Measurements from ENCODE around the gene ITGAE.

Gene ITGAE

GRCh38 chr17:3750296-3750695 lies 50.7 kb downstream of the ITGAE start:
- no peak overlapping the region for H3K4me3 ChIP-seq (ENCODE audit: low read depth, low read length)
- TF ChIP-seq, protein P1, sequence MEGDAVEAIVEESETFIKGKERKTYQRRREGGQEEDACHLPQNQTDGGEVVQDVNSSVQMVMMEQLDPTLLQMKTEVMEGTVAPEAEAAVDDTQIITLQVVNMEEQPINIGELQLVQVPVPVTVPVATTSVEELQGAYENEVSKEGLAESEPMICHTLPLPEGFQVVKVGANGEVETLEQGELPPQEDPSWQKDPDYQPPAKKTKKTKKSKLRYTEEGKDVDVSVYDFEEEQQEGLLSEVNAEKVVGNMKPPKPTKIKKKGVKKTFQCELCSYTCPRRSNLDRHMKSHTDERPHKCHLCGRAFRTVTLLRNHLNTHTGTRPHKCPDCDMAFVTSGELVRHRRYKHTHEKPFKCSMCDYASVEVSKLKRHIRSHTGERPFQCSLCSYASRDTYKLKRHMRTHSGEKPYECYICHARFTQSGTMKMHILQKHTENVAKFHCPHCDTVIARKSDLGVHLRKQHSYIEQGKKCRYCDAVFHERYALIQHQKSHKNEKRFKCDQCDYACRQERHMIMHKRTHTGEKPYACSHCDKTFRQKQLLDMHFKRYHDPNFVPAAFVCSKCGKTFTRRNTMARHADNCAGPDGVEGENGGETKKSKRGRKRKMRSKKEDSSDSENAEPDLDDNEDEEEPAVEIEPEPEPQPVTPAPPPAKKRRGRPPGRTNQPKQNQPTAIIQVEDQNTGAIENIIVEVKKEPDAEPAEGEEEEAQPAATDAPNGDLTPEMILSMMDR (IDR thresholded peaks at IDR 0.05; ENCODE audit: low read depth, low read length): no peak

- H3K4me3 ChIP-seq (ENCODE audit: low read depth, low read length): no peak overlapping the region
- TF ChIP-seq, protein P1 (IDR thresholded peaks at IDR 0.05; ENCODE audit: low read depth, low read length): no peak
Observed at GRCh38 chr17:3748576-3748975, 52.4 kb downstream of the ITGAE start.

DNA sequence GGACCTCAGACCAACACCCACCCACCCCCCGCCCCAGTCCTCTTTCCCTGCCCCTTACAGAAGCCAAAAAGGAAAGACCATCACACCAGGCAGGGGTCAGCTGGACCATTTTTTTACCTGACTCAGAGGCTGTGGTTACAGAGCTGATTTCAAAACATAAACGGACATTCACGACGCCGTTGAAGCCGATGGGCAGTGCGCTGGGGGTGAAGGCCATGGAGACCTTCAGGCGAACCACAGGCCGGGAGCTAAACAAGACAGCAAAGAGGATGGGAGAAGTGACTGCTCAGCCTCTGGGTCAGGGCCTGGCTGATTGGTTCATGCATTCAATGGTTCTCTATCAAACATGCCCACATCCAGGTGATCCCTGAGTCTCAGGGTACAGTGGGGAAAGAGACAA lies 53.2 kb downstream of the ITGAE start:
- TF ChIP-seq, protein P1 (IDR thresholded peaks at IDR 0.05; ENCODE audit: low read depth, low read length): no peak
- H3K4me3 ChIP-seq (ENCODE audit: low read depth, low read length): no peak overlapping the region

DNA sequence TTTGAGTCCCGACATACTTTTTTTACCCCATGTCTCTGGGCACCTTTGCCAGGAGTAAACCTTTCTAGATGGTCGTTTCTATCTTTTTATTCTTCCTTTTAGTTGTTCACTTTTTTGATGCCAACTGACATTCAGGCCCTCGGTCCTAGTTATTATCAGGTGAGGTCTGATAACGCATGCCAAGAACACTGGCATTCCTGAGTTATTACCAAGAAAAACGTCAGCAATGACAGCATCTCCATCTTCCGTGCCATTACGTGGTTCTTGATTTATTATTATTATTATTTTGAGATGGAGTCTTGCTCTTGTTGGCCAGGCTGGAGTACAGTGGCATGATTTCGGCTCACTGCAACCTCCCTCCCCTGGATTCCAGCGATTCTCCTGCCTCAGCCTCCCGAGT lies 55.9 kb downstream of the ITGAE start:
- no peak overlapping the region for H3K4me3 ChIP-seq (ENCODE audit: low read depth, low read length)
- TF ChIP-seq, protein P1 (IDR thresholded peaks at IDR 0.05; ENCODE audit: low read depth, low read length): no peak

GRCh38 chr17:3744014-3744413 lies 57.0 kb downstream of the ITGAE start:
- TF ChIP-seq, protein P1 (IDR thresholded peaks at IDR 0.05; ENCODE audit: low read depth, low read length): no peak
- H3K4me3 ChIP-seq (ENCODE audit: low read depth, low read length): no peak overlapping the region

DNA sequence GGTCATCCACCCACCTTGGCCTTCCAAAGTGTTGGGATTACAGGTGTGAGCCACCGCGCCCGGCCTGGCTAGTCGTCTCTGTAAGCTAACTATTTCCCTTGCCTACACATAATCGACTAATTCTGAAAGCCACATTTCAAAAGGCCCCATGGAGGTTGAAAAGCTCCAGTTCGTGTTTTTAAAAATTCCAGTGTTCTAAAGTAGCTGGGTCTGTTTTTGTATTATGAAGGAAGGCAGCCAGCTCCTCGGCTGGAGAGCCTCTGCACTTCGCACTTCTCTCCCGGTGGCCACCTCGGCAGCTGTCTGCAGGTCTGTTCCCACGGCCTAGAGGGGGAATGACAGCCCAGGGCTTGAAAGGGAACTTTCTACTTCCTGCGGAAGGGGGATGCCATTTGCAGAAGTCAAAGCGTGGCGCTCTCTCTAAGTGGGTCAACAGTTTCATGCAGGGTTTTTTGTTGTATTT lies 60.3 kb downstream of the ITGAE start:
- no peak overlapping the region for H3K4me3 ChIP-seq (ENCODE audit: low read depth, low read length)
- TF ChIP-seq, protein P1 (IDR thresholded peaks at IDR 0.05; ENCODE audit: low read depth, low read length): no peak

DNA sequence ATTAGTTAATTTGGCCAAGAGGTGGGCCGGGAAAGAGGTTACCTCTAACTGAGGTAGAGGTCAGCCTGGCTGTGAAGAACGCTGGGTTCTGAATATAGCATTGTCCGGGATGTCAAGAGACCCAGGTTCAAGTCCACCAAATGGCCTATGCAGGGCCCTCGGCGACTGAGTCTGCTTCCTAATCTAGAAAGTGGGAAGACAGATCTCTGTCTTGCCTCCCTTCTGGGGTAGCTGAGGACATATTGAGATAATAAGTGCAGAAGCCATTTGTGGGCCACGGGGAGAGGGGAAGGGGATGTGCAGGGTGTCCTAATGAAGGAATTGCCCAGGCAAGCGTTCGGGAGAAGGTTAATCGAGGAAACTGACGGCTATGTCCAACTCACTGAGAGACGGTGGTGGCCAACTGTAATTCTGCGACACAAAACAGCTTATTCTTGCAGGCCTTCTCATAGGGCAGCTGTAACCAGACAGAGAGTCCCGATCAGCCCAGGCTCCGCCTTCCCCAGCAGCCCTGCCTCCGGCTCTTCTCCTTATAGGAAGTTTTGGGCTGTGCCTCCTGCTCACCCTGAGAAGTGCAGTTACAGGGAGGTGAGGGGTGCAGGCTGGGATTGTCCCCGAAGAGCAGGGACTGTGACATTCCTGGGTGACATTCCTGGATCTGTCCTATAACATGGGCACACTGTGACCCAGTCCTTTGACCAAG lies 61.4 kb downstream of the ITGAE start:
- TF ChIP-seq, protein P1 (IDR thresholded peaks at IDR 0.05; ENCODE audit: low read depth, low read length): no peak
- H3K4me3 ChIP-seq (ENCODE audit: low read depth, low read length): no peak overlapping the region

All from WI38 (cell line).